ENCODE data around the gene KRTAP10-7.

DNA sequence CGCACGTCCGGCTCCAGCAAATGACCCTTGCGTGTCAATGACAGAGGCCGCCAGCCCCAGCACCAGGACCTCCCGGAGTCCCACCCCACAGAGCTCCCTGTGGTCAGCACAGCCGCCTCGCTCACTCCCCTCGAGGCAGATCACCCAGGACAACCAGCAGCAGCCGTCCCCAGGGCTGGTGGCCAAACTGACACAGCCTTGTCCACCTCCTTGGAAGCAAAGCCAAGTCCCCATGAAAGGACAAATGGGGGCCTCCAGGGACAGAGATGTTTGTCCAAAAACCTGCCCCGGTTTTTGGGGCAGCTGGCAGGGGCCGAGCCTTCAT, 38.9 kb downstream of the KRTAP10-7 start:
- no peak for TF ChIP-seq POLR2A (IDR thresholded peaks at IDR 0.05)
- TF ChIP-seq, protein P1, sequence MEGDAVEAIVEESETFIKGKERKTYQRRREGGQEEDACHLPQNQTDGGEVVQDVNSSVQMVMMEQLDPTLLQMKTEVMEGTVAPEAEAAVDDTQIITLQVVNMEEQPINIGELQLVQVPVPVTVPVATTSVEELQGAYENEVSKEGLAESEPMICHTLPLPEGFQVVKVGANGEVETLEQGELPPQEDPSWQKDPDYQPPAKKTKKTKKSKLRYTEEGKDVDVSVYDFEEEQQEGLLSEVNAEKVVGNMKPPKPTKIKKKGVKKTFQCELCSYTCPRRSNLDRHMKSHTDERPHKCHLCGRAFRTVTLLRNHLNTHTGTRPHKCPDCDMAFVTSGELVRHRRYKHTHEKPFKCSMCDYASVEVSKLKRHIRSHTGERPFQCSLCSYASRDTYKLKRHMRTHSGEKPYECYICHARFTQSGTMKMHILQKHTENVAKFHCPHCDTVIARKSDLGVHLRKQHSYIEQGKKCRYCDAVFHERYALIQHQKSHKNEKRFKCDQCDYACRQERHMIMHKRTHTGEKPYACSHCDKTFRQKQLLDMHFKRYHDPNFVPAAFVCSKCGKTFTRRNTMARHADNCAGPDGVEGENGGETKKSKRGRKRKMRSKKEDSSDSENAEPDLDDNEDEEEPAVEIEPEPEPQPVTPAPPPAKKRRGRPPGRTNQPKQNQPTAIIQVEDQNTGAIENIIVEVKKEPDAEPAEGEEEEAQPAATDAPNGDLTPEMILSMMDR (IDR thresholded peaks at IDR 0.05) = no peak
